WTC11 (cell line): Measurements from ENCODE around the gene STPG3.

Source experiments
- CBFB ChIP-seq: sonication (generic); formaldehyde crosslinking; IDR thresholded peaks from 2 replicates; pipeline ENCODE4 v1.8.1; 2022; ENCODE audit warnings: mild to moderate bottlenecking, low read depth, missing genetic modification reagents
- CREB1 ChIP-seq: sonication (generic); formaldehyde crosslinking; IDR thresholded peaks from 2 replicates; pipeline ENCODE4 v1.8.0; 2023; ENCODE audit warnings: mild to moderate bottlenecking, missing genetic modification reagents
- GABPB1 ChIP-seq: sonication (generic); formaldehyde crosslinking; IDR thresholded peaks from 2 replicates; pipeline ENCODE4 v1.8.1; 2023; ENCODE audit warnings: mild to moderate bottlenecking, missing genetic modification reagents
- NR2C2 ChIP-seq: sonication (generic); formaldehyde crosslinking; IDR thresholded peaks from 2 replicates; pipeline ENCODE4 v1.8.0; 2022; ENCODE audit warnings: mild to moderate bottlenecking, missing genetic modification reagents
- ZNF121 ChIP-seq: sonication (generic); formaldehyde crosslinking; IDR thresholded peaks from 2 replicates; pipeline ENCODE4 v1.8.0; 2023; ENCODE audit warnings: missing genetic modification reagents
- TF ChIP-seq, protein P1 (sequence below): fragments of 200-600 bp; IDR thresholded peaks from 2 replicates; pipeline ENCODE4 v1.8.0; 2022; ENCODE audit warnings: antibody characterized with exemption
- TF ChIP-seq, protein P2 (sequence below): fragments of 250-450 bp; sonication (Bioruptor Pico); IDR thresholded peaks from 2 replicates; pipeline ENCODE4 v1.9.0; 2021; ENCODE audit warnings: moderate library complexity, mild to moderate bottlenecking, inconsistent platforms, borderline replicate concordance
- TF ChIP-seq, protein P3 (sequence below): sonication (generic); formaldehyde crosslinking; IDR thresholded peaks from 2 replicates; pipeline ENCODE4 v1.8.1; 2023; ENCODE audit warnings: mild to moderate bottlenecking, missing genetic modification reagents, moderate library complexity
- TF ChIP-seq, protein P4 (sequence below): sonication (generic); formaldehyde crosslinking; IDR thresholded peaks from 2 replicates; pipeline ENCODE4 v1.8.0; 2023; ENCODE audit warnings: missing genetic modification reagents

DNA sequence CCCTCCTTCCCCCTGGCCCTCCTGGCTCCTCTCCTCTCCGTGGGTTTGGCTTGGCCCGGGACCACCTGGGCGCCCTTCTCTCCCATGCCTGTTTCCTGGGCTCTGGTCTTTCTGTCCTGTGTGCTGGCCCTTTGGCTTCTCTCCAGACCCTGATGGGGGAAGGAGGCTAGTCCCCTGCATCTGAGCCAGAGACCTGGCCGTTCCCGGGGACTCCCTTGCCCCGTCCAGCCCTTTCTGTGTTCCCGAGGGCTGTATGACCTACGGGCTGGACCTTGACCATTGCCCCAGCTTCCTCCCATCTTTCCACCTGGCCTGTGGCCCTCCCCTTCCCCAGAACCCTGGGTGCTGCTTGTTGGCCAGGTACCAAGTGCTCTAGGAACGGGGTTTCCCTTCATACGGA lies 12.4 kb downstream of the STPG3 start:
- TF ChIP-seq, protein P1, sequence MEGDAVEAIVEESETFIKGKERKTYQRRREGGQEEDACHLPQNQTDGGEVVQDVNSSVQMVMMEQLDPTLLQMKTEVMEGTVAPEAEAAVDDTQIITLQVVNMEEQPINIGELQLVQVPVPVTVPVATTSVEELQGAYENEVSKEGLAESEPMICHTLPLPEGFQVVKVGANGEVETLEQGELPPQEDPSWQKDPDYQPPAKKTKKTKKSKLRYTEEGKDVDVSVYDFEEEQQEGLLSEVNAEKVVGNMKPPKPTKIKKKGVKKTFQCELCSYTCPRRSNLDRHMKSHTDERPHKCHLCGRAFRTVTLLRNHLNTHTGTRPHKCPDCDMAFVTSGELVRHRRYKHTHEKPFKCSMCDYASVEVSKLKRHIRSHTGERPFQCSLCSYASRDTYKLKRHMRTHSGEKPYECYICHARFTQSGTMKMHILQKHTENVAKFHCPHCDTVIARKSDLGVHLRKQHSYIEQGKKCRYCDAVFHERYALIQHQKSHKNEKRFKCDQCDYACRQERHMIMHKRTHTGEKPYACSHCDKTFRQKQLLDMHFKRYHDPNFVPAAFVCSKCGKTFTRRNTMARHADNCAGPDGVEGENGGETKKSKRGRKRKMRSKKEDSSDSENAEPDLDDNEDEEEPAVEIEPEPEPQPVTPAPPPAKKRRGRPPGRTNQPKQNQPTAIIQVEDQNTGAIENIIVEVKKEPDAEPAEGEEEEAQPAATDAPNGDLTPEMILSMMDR, result no peak
- TF ChIP-seq CBFB (CRISPR knock-in tag), result no peak
- TF ChIP-seq, protein P2, sequence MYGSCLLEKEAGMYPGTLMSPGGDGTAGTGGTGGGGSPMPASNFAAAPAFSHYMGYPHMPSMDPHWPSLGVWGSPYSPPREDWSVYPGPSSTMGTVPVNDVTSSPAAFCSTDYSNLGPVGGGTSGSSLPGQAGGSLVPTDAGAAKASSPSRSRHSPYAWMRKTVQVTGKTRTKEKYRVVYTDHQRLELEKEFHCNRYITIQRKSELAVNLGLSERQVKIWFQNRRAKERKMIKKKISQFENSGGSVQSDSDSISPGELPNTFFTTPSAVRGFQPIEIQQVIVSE (CRISPR knock-in tag), result no peak
- no peak for TF ChIP-seq CREB1 (CRISPR knock-in tag)
- TF ChIP-seq, protein P3, sequence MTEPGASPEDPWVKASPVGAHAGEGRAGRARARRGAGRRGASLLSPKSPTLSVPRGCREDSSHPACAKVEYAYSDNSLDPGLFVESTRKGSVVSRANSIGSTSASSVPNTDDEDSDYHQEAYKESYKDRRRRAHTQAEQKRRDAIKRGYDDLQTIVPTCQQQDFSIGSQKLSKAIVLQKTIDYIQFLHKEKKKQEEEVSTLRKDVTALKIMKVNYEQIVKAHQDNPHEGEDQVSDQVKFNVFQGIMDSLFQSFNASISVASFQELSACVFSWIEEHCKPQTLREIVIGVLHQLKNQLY, result no peak
- no peak for TF ChIP-seq NR2C2 (CRISPR knock-in tag)
- TF ChIP-seq, protein P4, sequence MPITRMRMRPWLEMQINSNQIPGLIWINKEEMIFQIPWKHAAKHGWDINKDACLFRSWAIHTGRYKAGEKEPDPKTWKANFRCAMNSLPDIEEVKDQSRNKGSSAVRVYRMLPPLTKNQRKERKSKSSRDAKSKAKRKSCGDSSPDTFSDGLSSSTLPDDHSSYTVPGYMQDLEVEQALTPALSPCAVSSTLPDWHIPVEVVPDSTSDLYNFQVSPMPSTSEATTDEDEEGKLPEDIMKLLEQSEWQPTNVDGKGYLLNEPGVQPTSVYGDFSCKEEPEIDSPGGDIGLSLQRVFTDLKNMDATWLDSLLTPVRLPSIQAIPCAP (CRISPR knock-in tag), result no peak
- TF ChIP-seq ZNF121 (CRISPR knock-in tag), result no peak
- no peak for TF ChIP-seq GABPB1
